ENCODE results near the gene COX6B2. TPM values are rescaled to one million over a fixed set of nuclear protein-coding genes. Genes with fewer than 3 reads are reported as not detected.

The COX6B2 gene
- total and polyA plus RNA-seq, 2 of the 8 experiments (the other 6 are each of a cell fraction or from before 2014, with no cell fraction given) = 4.9 to 6.4 TPM

DNA sequence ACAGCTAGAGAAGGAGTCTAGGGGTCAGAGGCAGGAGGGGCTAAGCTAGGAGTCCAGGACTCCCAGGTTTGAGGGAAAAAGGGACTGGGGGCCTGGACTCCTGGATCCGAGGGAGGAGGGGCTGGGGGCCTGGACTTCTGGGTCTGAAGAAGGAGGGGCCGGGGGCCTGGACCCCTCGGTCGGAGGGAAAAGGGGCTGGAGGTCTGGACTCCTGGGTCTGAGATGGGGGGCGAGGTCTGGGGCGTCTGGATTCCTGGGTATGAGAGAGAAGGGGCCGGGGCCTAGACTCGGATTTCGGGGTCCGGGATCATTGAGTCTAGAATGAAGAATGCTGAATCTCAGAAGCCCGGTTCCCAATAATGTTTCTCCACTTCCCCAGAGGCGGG is 52.2 kb downstream of the COX6B2 start (continued):
- TF ChIP-seq EGR1 (IDR thresholded peaks at IDR 0.05; ENCODE audit: borderline replicate concordance, low read depth, low read length) (no peak), CTBP2 (IDR thresholded peaks at IDR 0.05; ENCODE audit: borderline replicate concordance, insufficient read depth, insufficient read length, low read length) (no peak), GTF2F1 (IDR thresholded peaks at IDR 0.05; ENCODE audit: borderline replicate concordance, low read depth, low read length) (no peak), FOSL1 (IDR thresholded peaks at IDR 0.05; ENCODE audit: insufficient read depth, low read depth, low read length) (no peak), RXRA (IDR thresholded peaks at IDR 0.05; ENCODE audit: insufficient read depth, low read depth, low read length) (no peak), BACH1 (IDR thresholded peaks at IDR 0.05; ENCODE audit: low read length) (no peak), MAX (IDR thresholded peaks at IDR 0.05) (no peak)

Measured in H1 (cell line).